ENCODE data around the gene MCAM. TPM values are rescaled to one million over a fixed set of nuclear protein-coding genes. Genes with fewer than 3 reads are reported as not detected.

The MCAM gene
- total RNA-seq, 1 donor from 2014 or later = 78.3 TPM

DNA sequence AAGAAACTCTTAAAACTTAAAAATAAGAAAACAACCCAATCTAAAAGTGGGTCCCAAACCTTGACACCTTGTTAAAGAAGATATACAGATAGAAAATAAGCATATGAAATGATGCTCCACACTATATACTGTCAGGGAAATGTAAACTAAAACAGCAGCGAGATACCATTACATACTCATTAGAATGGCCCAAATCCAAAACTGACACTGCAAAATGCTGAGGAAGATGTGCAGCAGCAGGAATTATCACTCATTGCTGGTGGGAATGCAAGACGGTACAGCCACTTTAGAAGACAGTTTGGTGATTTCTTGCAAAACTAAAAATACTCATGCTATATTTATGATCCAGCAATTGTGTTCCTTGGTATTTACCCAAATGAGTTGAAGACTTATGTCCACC, 12.4 kb upstream of the MCAM start:
- no peaks in the 10 kb centered on the region for H3K36me3 Mint-ChIP-seq (ENCODE audit: low read depth, unreplicated experiment)

GRCh38 chr11:119324189-119324588, 7.3 kb upstream of the MCAM start:
- Mint-ChIP-seq H3K9me3 (ENCODE audit: unreplicated experiment) (no peaks in the 10 kb centered on the region), H3K36me3 (ENCODE audit: low read depth, unreplicated experiment) (no peaks in the 10 kb centered on the region), H3K4me3 (ENCODE audit: unreplicated experiment) (no peak overlapping the region), H3K27me3 (ENCODE audit: unreplicated experiment) (peaks cover 6% of the 10 kb centered on the region), H3K27ac (ENCODE audit: unreplicated experiment) (no peak overlapping the region), H3K4me1 (ENCODE audit: unreplicated experiment) (peaks cover 16% of the 10 kb centered on the region)
- TF ChIP-seq, protein P1, sequence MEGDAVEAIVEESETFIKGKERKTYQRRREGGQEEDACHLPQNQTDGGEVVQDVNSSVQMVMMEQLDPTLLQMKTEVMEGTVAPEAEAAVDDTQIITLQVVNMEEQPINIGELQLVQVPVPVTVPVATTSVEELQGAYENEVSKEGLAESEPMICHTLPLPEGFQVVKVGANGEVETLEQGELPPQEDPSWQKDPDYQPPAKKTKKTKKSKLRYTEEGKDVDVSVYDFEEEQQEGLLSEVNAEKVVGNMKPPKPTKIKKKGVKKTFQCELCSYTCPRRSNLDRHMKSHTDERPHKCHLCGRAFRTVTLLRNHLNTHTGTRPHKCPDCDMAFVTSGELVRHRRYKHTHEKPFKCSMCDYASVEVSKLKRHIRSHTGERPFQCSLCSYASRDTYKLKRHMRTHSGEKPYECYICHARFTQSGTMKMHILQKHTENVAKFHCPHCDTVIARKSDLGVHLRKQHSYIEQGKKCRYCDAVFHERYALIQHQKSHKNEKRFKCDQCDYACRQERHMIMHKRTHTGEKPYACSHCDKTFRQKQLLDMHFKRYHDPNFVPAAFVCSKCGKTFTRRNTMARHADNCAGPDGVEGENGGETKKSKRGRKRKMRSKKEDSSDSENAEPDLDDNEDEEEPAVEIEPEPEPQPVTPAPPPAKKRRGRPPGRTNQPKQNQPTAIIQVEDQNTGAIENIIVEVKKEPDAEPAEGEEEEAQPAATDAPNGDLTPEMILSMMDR (IDR thresholded peaks at IDR 0.05; ENCODE audit: unreplicated experiment) = no peak
- no peak for DNase-seq (ENCODE audit: low spot score)

More for the DNA sequence above, 12.4 kb upstream of the MCAM start:
- H3K4me1 Mint-ChIP-seq (ENCODE audit: unreplicated experiment) = no peaks in the 10 kb centered on the region
- TF ChIP-seq, protein P1 (IDR thresholded peaks at IDR 0.05; ENCODE audit: unreplicated experiment) = no peak
- no peak for DNase-seq (ENCODE audit: low spot score)
- no peaks in the 10 kb centered on the region for H3K9me3 Mint-ChIP-seq (ENCODE audit: unreplicated experiment)
- H3K4me3 Mint-ChIP-seq (ENCODE audit: unreplicated experiment) = no peak overlapping the region
- no peak overlapping the region for H3K27ac Mint-ChIP-seq (ENCODE audit: unreplicated experiment)
- H3K27me3 Mint-ChIP-seq (ENCODE audit: unreplicated experiment) = no peaks in the 10 kb centered on the region

- DNase-seq (ENCODE audit: low spot score) = peak; percentile 84
- H3K9me3 Mint-ChIP-seq (ENCODE audit: unreplicated experiment) = no peaks in the 10 kb centered on the region
- H3K36me3 Mint-ChIP-seq (ENCODE audit: low read depth, unreplicated experiment) = no peaks in the 10 kb centered on the region
- no peak overlapping the region for H3K27ac Mint-ChIP-seq (ENCODE audit: unreplicated experiment)
- peaks cover 7% of the 10 kb centered on the region for H3K27me3 Mint-ChIP-seq (ENCODE audit: unreplicated experiment)
- TF ChIP-seq, protein P1 (IDR thresholded peaks at IDR 0.05; ENCODE audit: unreplicated experiment) = peak; percentile 85
- H3K4me3 Mint-ChIP-seq (ENCODE audit: unreplicated experiment) = no peak overlapping the region
- peaks cover 22% of the 10 kb centered on the region for H3K4me1 Mint-ChIP-seq (ENCODE audit: unreplicated experiment)
Measured at GRCh38 chr11:119323532-119324033, 6.7 kb upstream of the MCAM start.

DNA sequence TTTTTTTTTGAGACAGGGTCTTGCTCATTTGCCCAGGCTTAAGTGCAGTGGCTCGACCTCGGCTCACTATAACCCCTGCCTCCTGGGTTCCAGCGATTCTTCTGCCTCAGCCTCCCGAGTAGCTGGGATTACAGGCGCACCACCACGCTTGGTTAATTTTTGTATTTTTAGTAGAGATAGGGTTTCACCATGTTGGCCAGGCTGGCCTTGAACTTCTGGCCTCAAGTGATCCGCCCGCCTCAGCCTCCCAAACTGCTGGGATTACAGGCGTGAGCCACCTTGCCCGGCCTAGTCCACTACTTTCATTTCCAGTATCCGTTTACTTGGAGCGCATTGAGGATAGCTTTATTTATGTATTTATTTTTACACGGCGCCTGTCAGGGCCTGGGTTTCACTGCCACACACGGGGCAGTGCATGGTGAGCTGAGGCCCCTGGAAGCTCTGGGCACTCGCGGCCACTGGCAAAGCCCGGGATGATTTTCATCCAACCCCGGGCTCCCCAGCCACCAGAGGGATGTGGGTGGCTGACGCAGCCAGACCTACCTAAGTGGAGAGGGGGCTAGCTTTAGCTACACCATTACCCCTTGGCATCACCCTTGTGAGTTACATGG, 6.1 kb upstream of the MCAM start:
- Mint-ChIP-seq H3K4me1 (ENCODE audit: unreplicated experiment) (peaks cover 24% of the 10 kb centered on the region), H3K9me3 (ENCODE audit: unreplicated experiment) (no peaks in the 10 kb centered on the region), H3K27ac (ENCODE audit: unreplicated experiment) (no peak overlapping the region), H3K36me3 (ENCODE audit: low read depth, unreplicated experiment) (no peaks in the 10 kb centered on the region), H3K27me3 (ENCODE audit: unreplicated experiment) (peaks cover 8% of the 10 kb centered on the region), H3K4me3 (ENCODE audit: unreplicated experiment) (no peak overlapping the region)
- TF ChIP-seq, protein P1 (IDR thresholded peaks at IDR 0.05; ENCODE audit: unreplicated experiment) = no peak
- no peak for DNase-seq (ENCODE audit: low spot score)

GRCh38 chr11:119322360-119322739, 5.4 kb upstream of the MCAM start:
- TF ChIP-seq, protein P1 (IDR thresholded peaks at IDR 0.05; ENCODE audit: unreplicated experiment) = no peak
- peaks cover 24% of the 10 kb centered on the region for H3K4me1 Mint-ChIP-seq (ENCODE audit: unreplicated experiment)
- no peak for DNase-seq (ENCODE audit: low spot score)
- H3K4me3 Mint-ChIP-seq (ENCODE audit: unreplicated experiment) = peak overlapping the region; percentile 12
- peaks cover 8% of the 10 kb centered on the region for H3K27me3 Mint-ChIP-seq (ENCODE audit: unreplicated experiment)
- no peaks in the 10 kb centered on the region for H3K9me3 Mint-ChIP-seq (ENCODE audit: unreplicated experiment)
- H3K36me3 Mint-ChIP-seq (ENCODE audit: low read depth, unreplicated experiment) = no peaks in the 10 kb centered on the region
- H3K27ac Mint-ChIP-seq (ENCODE audit: unreplicated experiment) = peak overlapping the region; percentile 58
